CD14-positive monocyte (primary cell): ENCODE data around the gene FAM120A. TPM values are rescaled to one million over a fixed set of nuclear protein-coding genes. Genes with fewer than 3 reads are reported as not detected.

Experiments used
- DNase-seq, 3 donors: peaks; one replicate each; pipeline ENCODE4 v3.0.0-alpha.2; 2011 to 2022
- H2AFZ ChIP-seq: 2 replicates; pipeline ENCODE4 v1.6.0; 2012; ENCODE audit warnings: mild to moderate bottlenecking, low read depth, low read length, inconsistent platforms; ENCODE audit not compliant: insufficient read depth, poor library complexity, severe bottlenecking
- H3K27ac ChIP-seq, 2 donors: 1 replicate in 1 of 2; 2 replicates in 1 of 2; pipeline ENCODE4 v1.5.1; 2012 to 2013; ENCODE audit warnings: low read length in 2 of 2, control low read depth in 1 of 2, inconsistent platforms in 1 of 2, low read depth in 1 of 2, mild to moderate bottlenecking in 1 of 2
- H3K27me3 ChIP-seq, 2 donors: one replicate each; pipeline versions ENCODE4 v1.6.0 to v1.6.1; 2011 to 2013; ENCODE audit warnings: low read length in 2 of 2; ENCODE audit not compliant: control insufficient read depth in 2 of 2, insufficient read depth in 2 of 2
- H3K36me3 ChIP-seq, 2 donors: replicated peaks in 1 of 2; 1 replicate in 1 of 2; 2 replicates in 1 of 2; pipeline versions ENCODE4 v1.5.1 to v1.6.1; 2012 to 2013; ENCODE audit warnings: low read length in 2 of 2, control low read depth in 1 of 2, inconsistent platforms in 1 of 2, mild to moderate bottlenecking in 1 of 2; ENCODE audit not compliant: insufficient read depth in 2 of 2, control insufficient read depth in 1 of 2
- H3K4me1 ChIP-seq, 2 donors: 1 replicate in 1 of 2; 2 replicates in 1 of 2; pipeline versions ENCODE4 v1.5.1 to v1.6.1; 2012 to 2013; ENCODE audit warnings: low read length in 2 of 2, control low read depth in 1 of 2, inconsistent platforms in 1 of 2, mild to moderate bottlenecking in 1 of 2, moderate library complexity in 1 of 2; ENCODE audit not compliant: insufficient read depth in 2 of 2, control insufficient read depth in 1 of 2
- H3K4me2 ChIP-seq: replicated peaks from 2 replicates; pipeline ENCODE3; 2012; ENCODE audit warnings: low read length, moderate library complexity, mild to moderate bottlenecking; ENCODE audit not compliant: poor library complexity, severe bottlenecking; ENCODE audit errors: extremely low read depth
- H3K4me3 ChIP-seq, 3 experiments: fragments of 200-600 bp in 1 of 3; sonication (generic) in 1 of 3; replicated peaks in 1 of 3; 1 replicate in 2 of 3; 2 replicates in 1 of 3; pipeline ENCODE4 v1.5.1; 2011 to 2013; ENCODE audit warnings: low read length in 3 of 3, mild to moderate bottlenecking in 3 of 3, control low read depth in 2 of 3, low read depth in 2 of 3, inconsistent platforms in 1 of 3, moderate library complexity in 1 of 3
- H3K79me2 ChIP-seq: 2 replicates; pipeline ENCODE4 v1.6.0; 2012; ENCODE audit warnings: mild to moderate bottlenecking, control low read depth, inconsistent platforms, low read length, moderate library complexity; ENCODE audit not compliant: insufficient read depth
- H3K9ac ChIP-seq: 2 replicates; pipeline ENCODE4 v1.6.0; 2017; ENCODE audit warnings: low read length, mild to moderate bottlenecking; ENCODE audit not compliant: insufficient read depth, poor library complexity, severe bottlenecking
- H3K9me3 ChIP-seq, 2 donors: replicated peaks in 1 of 2; 1 replicate in 1 of 2; 2 replicates in 1 of 2; pipeline versions ENCODE4 v1.5.1 to v1.6.1; 2012 to 2013; ENCODE audit warnings: low read length in 2 of 2, control low read depth in 1 of 2; ENCODE audit not compliant: control insufficient read depth in 1 of 2, insufficient read depth in 1 of 2
- H4K20me1 ChIP-seq: 2 replicates; pipeline ENCODE4 v1.6.0; 2012; ENCODE audit warnings: mild to moderate bottlenecking, low read length, control low read depth, moderate library complexity; ENCODE audit not compliant: insufficient read depth
- H3K27ac Mint-ChIP-seq, 7 donors: one replicate each; pipeline ENCODE4 v1.8.0; 2020; ENCODE audit warnings: mild to moderate bottlenecking in 7 of 7, mixed read lengths in 7 of 7, moderate library complexity in 6 of 7, inconsistent platforms in 2 of 7
- H3K27me3 Mint-ChIP-seq, 3 donors: one replicate each; pipeline ENCODE4 v1.8.0; 2021 to 2022; ENCODE audit warnings: low read depth in 3 of 3, mild to moderate bottlenecking in 3 of 3, mixed read lengths in 3 of 3, moderate library complexity in 3 of 3, inconsistent platforms in 1 of 3
- H3K36me3 Mint-ChIP-seq, 2 donors: one replicate each; pipeline ENCODE4 v1.8.0; 2020; ENCODE audit warnings: mixed read lengths in 2 of 2, inconsistent platforms in 1 of 2, mild to moderate bottlenecking in 1 of 2
- H3K4me1 Mint-ChIP-seq: one replicate; pipeline ENCODE4 v1.8.0; 2020; ENCODE audit warnings: mild to moderate bottlenecking, mixed read lengths
- H3K4me3 Mint-ChIP-seq, 2 donors: one replicate each; pipeline ENCODE4 v1.8.0; 2020; ENCODE audit warnings: mild to moderate bottlenecking in 2 of 2, mixed read lengths in 2 of 2, moderate library complexity in 1 of 2
- H3K9me3 Mint-ChIP-seq, 7 donors: one replicate each; pipeline ENCODE4 v1.8.0; 2020 to 2022; ENCODE audit warnings: mixed read lengths in 7 of 7, mild to moderate bottlenecking in 6 of 7, moderate library complexity in 6 of 7, inconsistent platforms in 2 of 7
- CTCF ChIP-seq: fragments of 200-600 bp; IDR thresholded peaks from one replicate; pipeline ENCODE4 v1.8.0; 2022; ENCODE audit warnings: antibody characterized with exemption, mild to moderate bottlenecking
- WGBS: methylation state at CpG from one replicate; pipeline ENCODE4 v1.1.5; 2013; ENCODE audit warnings: missing lambda C conversion rate; ENCODE audit not compliant: insufficient coverage; 5-methylcytosine and 5-hydroxymethylcytosine counted together
- intact Hi-C, 2 donors: fragments of 100-400 bp; cut with micrococcal nuclease; formaldehyde crosslinking; loops; one replicate each; pipeline versions ENCODE4 v1.15.0 to v1.15.1; 2023
- polyA plus RNA-seq, 3 donors: library from polyadenylated mRNA; depleted of rRNA in 1 of 3; unstranded in 2 of 3; stranded (reverse) in 1 of 3; fragments of 300-500 nt in 2 of 3; fragments of >200 nt in 1 of 3; fragmentation: Illumina TruSeq in 2 of 3; gene quantifications; 1 replicate in 2 of 3; 2 replicates in 1 of 3; pipeline ENCODE4 v1.2.3, GENCODE V29; 2012 to 2021

The FAM120A gene
- polyA plus RNA-seq, 3 donors: 10.4 to 76.6 (median 12.7) TPM

GRCh38 chr9:93505541-93506132 is 54.2 kb downstream of the FAM120A start:
- peak; percentile 86 to 93 (median 90) for DNase-seq
- intact Hi-C loops: loop anchor here in 1 of 2 donors (2.0 to 10.0 kb wide), 3 partner anchors 53 to 411 kb away; partner anchors contain the start of genes CARD19 and FAM120AOS

GRCh38 chr9:93507768-93508167 is 56.3 kb downstream of the FAM120A start:
- Histone ChIP-seq H4K20me1 (no peaks in the 10 kb centered on the region), H3K4me1 (peaks cover 86 to 96% of the 10 kb centered on the region in 2 donors), H3K4me3 (no peak overlapping the region), H3K27ac (peak overlapping the region in 1 of 2 donors; percentile 94), H2AFZ (no peak overlapping the region), H3K36me3 (no peaks in the 10 kb centered on the region), H3K27me3 (no peaks in the 10 kb centered on the region), H3K9me3 (no peaks in the 10 kb centered on the region), H3K9ac (no peak overlapping the region), H3K4me2 (no peak overlapping the region), H3K79me2 (peaks cover 80% of the 10 kb centered on the region)
- Mint-ChIP-seq H3K4me1 (peaks cover 96% of the 10 kb centered on the region), H3K36me3 (peaks cover 20 to 26% of the 10 kb centered on the region in 2 donors), H3K27ac (peak overlapping the region in 5 of 7 donors; percentile 12 to 86 (median 74)), H3K4me3 (no peak overlapping the region), H3K9me3 (peaks cover 0 to 2% (median 0%) of the 10 kb centered on the region in 7 donors), H3K27me3 (no peaks in the 10 kb centered on the region)
- intact Hi-C loops: loop anchor here in 1 of 2 donors (5.0 to 10.0 kb wide), 2 partner anchors 60 to 413 kb away; partner anchors contain the start of gene CARD19
- DNase-seq: no peak
- no peak for TF ChIP-seq CTCF
- WGBS: no CpG with 5 or more reads among the region's 2 CpGs

More at GRCh38 chr9:93505541-93506132, 54.2 kb downstream of the FAM120A start:
- peak overlapping the region; percentile 91 to 94 for H3K27ac ChIP-seq
- H3K9ac ChIP-seq: peak overlapping the region; percentile 68
- H3K27me3 Mint-ChIP-seq: no peaks in the 10 kb centered on the region
- no peaks in the 10 kb centered on the region for H3K27me3 ChIP-seq
- H3K27ac Mint-ChIP-seq: peak overlapping the region; percentile 96 to 99 (median 98)
- peaks cover 84 to 98% of the 10 kb centered on the region in 2 donors for H3K4me1 ChIP-seq
- 0% methylated on average over 1 of the region's 4 CpGs for WGBS
- no peaks in the 10 kb centered on the region for H3K9me3 ChIP-seq
- H2AFZ ChIP-seq: no peak overlapping the region
- H3K4me2 ChIP-seq: peak overlapping the region; percentile 59
- peaks cover 0 to 2% (median 0%) of the 10 kb centered on the region in 7 donors for H3K9me3 Mint-ChIP-seq
- H3K79me2 ChIP-seq: peaks cover 85% of the 10 kb centered on the region
- H3K36me3 Mint-ChIP-seq: peaks cover 40 to 44% of the 10 kb centered on the region in 2 donors
- H3K36me3 ChIP-seq: peaks cover 2 to 4% of the 10 kb centered on the region in 2 donors
- peak overlapping the region in 2 of 3 experiments; percentile 6 to 59 for H3K4me3 ChIP-seq
- no peaks in the 10 kb centered on the region for H4K20me1 ChIP-seq
- TF ChIP-seq CTCF: no peak
- H3K4me1 Mint-ChIP-seq: peaks cover 96% of the 10 kb centered on the region
- H3K4me3 Mint-ChIP-seq: peak overlapping the region; percentile 74 to 86
